GM19238 (cell line): Measurements from ENCODE around the gene C15orf39.

ENCODE experiments used
- DNase-seq: peaks from one replicate; pipeline ENCODE4 v3.0.0; 2011; ENCODE audit warnings: low spot score; ENCODE audit not compliant: insufficient read length

C15orf39 gene

DNA sequence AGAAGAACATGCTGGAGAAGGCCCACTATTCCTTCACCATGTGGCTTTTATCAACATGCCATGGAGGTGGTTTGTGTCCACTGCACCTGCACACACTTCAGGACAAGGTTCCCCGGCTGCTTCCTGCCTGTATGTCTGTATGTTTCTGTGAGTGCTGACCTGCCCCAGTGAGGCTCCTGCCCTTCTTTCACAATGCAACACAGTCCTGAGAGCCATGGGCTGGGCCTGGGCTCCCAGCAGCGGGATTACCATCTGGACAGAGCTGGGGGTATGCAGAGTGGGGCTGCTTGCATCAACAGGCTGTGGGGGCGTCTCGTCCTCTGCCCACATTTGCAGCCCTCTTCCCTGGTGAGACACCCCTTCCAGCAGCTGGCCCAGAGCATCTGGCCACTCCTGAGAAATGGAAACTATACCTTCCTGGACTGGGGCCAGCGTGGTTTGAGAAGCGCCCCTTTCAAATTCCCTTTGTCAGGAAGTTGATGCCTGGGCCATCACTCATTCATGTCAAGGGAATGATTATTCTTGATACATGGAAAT lies 29.3 kb upstream of the C15orf39 start:
- no peak for DNase-seq

DNA sequence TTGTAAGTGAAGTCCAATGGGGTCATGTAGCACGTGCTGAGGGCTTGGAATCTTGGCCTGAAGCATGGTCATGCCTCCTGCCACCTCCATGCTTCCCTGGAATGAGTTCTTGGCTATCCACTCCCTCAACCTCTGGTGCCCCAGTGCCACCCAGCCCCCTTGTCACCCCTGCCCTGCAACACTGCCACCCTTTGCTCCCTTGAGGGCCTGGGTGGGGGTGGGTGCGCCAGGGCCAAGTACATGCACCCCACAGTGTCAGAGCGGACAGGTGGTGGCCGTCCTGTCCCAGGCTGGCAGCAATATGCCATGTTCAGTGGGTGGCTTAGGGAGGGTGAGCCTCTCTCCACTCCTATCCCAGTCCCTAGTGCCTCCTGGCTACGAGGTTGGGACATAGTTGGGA lies 27.6 kb upstream of the C15orf39 start:
- no peak for DNase-seq

DNA sequence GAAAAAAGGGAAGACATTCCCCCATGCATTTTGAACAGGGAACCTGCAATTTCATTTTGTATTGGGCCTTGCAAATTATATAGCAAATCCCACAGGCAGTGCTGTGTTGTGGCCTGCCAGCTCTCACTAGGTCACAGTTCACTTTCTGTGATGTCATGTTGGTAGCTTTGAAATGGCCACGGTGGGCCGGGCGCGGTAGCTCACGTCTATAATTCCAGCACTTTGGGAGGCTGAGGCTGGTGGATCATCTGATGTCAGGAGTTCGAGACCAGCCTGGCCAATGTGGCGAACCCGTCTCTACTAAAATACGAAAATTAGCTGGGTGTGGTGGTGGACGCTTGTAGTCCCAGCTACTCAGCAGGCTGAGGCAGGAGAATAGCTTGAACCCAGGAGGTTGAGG lies 27.0 kb upstream of the C15orf39 start:
- DNase-seq = no peak

DNA sequence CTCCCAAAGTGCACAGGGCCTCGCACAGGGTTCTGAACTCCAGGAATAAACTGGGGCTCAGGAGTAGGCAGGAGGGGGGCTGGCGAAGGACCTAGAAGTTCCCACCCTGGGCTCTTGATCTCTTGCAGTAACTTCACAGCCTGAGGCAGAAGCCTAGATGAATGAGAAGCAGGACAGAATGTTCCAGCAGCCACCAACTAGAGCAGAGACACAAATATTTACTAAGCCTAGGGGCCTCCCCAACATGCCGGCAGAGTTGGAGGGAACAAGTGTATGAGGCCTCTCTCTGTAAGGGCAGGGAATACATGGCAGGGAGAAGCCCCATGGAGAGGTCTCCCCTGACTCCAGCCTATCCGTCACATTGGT lies 25.3 kb upstream of the C15orf39 start:
- DNase-seq = no peak

DNA sequence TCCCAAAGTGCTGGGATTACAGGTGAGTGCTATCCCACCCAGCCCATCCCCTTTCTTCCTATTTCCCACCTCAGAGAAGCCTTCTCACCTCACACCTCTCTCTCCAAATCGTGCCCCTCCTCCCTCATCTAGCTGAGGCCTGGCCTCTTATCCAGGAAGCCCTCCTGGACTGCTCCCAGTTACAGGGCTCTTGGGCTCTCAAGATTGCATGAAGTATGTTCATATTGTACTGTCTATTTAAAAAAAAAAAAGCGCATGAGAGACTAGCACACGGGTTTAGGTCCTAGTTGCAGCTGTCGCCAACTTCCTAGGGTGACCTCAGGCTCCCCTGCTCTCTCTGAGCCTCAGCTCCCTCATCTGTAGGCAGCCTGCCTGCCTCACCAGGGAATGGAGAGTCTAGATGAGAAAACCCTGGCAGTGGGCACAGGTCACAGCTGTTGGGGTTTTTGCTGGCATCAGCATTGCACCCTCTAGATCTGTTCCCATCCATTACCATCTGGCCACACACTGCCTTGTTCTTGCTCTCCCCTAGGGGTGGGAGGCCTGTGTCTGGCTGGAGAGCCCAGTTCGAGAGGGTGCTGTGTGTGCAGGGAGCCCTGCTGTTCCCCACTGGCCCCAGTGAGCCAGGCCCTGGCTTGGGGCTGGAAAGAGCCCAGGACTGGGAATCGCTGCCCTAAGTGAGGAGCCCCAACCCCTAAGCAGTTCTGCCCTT lies 24.2 kb upstream of the C15orf39 start:
- DNase-seq = no peak

DNA sequence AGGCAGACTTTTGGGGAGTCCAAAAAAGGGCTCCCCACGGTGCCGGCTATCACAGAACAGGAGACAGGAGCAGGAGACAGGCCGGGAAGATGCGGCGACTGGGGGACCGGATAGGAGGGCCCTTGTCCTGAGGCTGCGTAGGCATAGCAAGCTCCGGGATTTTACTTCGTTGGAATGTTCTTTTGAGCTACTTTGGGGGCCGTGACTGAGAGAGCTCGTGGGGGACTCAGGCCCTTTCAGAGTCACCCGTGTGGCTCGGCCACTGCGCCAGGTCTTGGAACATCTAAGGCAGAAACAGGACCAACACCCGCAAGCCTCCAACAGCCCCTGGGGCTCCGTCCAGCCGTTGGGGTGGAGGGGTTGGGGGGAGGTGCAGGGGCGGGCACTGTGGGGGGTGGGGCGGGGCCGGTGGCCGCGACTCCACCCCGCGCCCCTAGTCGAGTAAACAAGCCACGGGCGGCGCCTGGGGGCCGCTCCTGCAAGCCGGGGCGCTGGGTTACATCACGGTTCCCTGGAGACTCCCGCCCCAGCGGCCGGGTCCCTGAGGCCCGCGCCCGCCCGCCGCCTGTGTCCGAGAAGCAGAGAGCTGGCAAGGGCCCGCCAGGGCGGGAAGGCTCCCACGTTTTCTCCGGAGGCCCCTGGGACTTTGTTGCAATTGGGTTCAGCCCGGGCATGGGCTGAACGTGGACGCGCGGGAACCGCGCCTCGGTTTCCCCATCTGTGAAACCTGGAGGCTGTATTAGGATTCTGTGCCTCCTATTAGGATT lies 23.3 kb upstream of the C15orf39 start:
- peak; percentile 53 for DNase-seq

DNA sequence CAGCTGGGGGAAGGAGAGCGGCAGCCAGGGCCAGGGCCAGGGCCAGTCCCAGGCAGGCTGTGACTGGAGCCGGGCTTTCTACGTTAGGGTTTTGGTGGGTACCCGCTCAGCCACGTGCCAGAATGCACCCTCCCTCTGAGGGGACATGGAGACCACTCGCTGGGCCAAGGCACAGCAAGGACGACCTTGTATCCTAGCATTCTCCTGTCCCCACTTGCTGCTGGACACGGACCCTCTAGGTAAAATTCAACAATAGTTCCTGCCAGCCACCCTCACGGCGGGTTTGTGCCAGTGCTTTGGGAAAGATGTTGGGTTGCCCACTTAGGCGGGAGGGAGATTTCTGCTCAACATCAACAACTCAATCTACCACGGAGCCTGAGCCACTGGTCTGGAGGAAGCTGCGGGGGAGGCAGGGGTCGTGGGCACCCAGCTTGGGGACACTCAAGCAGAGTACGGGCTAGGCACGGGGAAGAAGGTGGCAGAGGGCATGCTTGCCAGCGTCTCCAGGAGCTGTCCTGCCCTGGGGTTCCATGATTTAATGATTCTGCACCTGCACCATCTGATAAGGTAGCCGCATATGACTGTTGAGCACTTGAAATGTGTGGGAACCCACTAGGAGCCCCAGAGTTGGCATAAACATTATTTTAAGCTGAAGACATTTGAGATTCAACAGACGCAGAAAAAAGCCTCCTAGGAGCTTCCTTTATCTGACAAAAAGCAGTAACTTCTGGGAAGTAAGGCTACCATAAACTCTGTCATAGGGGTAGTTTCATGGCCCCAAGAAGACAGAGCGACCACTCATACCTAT lies 22.5 kb upstream of the C15orf39 start:
- DNase-seq = no peak

DNA sequence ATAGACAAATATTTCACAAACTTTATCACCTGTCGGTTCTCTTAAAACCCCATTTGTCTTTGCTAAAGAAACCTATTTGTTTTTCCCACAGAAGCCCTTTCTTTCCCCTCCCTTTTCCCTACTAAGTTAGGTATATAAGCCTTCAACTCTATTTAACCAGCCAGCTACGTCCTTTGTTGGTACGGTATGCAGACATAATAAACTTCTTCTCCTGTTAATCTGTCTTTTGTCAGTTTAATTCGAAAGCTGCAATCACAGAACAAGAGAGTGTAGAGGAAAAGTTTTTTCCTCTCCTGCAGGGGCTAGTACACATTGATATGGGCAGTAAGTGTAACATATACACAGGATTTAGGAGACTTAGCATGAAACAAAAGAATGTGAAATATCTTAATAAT lies 21.9 kb upstream of the C15orf39 start:
- no peak for DNase-seq

DNA sequence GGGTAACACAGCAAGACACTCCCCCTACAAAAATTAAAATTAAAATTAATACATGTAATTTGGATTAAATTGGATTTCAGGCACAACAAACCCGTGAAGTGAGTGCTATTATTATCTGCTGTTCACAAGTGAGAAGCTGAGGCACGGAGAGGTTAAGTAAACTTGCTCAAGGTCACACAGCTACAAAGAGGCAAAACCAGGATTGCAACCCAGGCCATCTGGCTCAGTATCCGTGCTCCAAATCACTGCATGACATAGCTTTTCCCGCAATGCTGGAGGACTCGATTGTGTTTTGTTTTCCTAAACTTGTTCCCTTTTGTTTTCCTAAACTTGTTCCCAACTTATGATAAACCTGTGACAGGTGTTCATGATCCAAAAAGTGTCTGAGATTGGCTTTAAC lies 19.9 kb upstream of the C15orf39 start:
- DNase-seq = no peak

DNA sequence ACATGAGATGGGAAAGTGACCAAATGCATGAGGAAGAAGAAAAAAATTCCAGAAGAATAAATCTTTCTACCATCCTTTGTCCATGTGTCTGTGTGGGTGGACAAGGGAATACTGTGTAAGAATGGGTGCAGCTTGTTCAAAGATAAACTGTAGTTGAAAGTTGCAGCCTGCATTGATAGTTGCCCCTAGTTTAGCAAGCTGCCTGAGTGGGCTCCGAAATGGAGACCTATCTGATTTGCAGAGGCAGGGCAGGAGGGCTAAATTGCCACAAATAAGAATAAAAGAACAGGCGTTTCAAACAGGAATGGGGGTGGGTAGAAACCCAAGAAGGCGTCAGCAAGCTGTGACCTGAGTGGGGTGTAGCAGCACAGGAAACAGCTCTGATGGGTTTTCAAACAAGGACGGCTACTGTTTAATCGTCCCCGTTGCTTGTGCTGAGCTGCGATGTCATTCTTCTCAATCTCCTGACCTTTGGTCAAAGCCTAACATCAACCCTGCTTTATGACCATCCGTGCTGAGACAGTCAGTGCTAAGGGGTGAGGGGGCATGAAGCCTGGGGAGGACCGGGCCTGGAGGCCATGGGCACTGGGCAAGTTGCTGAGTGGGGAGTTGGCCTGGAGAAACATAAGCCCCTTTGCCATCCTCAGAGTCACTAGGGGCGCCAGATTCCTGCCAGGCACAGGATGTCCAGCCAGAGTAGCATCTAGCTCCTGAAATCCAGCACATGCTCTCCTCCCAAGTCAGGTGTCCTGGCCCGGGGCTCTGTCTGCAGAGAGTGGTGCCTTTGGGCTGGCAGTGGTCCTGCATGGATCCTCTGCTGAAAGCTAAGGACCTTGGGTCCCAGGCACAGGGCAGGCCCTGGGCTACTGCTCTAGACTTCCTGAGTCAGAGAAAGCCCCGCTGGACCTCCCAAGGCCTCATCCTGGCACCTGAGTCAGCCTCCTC lies 19.2 kb upstream of the C15orf39 start:
- no peak for DNase-seq

DNA sequence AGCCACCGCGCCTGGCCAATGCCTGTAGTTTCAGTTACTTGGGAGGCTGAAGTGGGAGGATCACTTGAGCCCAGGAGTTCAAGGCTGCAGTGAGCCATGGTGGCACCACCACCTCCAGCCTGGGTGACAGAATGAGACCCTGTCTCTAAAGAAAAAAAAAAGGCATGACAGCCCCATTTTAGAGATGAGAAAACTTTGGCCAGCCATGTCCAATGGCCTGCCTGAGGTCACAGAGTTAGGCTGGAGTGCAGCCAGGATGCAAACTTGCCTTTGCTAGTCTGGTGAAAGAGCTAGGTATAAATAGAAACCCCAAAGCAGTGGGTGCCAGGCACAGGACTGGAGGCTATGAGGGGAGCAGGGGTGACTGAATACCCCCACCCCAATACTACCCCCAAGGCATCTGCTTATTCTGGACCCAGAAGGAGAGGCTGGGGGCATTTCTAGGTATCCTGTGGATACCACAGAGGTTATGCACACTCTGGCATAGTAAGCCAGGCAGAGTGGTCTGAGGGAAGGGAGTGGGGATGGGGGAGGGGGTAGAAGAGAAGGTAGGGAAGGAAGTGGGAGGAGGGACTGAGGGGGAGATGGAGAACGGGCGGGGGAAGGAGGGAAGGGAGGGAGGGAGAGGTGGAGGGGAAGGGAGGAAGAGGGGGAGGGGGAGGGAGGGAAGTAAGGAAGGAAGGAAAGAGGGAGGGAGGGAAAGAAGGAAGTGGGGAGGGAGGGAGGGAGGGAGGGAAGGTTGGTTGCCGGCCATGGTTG lies 16.2 kb upstream of the C15orf39 start:
- no peak for DNase-seq

DNA sequence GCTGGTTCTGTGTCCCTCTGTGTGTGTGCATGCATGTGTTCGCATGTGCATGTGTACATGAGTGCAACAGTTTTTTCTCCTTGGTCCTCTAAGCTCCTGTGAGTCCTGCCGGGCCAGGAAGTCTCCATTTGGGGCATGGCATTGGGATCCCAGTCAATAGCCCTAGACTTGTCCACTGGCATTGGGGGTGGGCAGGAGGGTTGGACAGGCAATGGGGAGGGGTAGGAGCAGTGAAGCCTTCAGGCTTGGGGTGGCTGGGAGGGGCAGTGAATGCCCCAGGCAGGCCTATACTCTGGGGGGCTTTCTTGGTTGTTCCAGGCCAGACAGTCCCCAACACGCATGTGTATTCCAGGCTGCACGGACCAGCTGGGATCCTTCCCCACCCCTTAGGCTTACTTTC lies 15.6 kb upstream of the C15orf39 start:
- no peak for DNase-seq

DNA sequence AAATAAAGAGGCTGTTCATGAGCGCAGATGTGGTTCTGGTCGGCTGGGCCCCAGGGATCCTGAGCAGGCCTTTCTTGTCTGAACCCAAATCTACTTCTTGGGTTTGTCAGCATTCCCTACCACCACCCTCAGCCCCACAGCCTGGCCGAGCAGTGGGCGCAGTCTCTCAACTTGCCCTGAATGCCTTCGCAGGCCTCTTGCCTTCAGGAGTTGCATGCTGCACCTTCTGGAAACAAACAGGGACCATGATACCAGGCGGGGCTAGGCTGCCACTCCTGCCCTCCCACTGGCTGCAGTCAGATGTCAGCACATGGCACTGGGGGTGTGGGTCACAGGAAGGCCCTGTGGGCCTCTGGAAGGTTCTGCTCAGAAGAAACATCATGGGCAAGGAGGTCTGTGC lies 13.2 kb upstream of the C15orf39 start:
- DNase-seq = no peak

DNA sequence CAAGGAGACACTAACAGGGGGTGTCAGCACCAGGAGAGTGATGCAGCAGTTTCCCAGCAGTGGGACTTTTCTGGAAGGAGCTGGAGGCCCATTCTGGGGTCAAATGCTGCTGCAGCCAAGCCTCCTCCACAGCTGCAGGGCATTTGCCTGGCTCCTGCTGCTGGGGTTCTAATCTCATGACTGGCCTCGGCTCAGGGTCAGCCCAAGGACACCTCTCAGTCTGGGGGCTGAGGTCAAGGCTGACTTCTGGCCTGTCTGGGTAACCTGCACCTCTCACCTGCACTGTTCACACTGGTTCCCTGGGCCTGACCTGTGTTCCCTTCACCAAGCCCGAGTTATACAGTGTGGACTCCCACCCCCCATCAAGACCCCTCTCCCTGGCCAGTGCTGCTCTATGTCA lies 10.4 kb upstream of the C15orf39 start:
- DNase-seq = no peak

DNA sequence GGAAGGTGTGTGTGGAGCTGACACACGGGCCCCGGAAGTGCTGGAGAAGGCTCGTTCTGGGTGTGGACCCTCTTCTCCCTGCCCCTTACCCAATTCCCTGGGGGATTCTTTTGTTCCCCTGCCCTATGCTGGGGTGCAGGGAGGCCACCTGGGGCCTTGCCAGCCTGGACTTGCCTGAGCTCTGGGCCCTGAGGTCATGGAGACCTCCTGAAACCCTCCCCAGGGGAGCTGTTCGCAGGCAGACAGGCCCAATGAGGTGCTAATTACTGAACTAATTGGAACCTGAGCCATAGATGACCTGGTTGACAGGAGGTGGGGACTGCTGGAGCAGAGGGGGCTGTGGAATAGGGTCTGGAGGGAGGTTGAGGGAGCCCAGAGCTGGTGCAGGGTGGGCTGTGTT lies 9.4 kb upstream of the C15orf39 start:
- DNase-seq = no peak

DNA sequence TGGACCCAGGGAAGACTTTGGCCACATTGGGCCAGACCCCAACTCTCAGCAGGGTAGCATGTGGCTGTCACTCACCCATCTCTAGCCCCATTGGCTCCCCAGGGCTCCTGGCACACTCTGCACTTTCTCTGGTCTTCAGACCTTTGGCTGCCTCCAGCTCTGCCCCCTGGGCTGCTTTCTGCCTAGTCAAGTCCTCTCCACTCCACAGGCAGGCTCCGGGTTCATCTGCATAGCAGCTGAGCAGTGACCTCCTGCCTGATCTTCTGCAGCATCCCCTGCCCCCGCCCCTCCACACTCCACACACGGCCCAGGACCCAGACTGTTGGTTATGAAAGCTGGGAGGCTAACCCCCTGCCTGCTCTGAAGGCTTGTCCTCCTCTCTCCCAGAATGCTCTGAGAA lies 8.4 kb upstream of the C15orf39 start:
- no peak for DNase-seq

DNA sequence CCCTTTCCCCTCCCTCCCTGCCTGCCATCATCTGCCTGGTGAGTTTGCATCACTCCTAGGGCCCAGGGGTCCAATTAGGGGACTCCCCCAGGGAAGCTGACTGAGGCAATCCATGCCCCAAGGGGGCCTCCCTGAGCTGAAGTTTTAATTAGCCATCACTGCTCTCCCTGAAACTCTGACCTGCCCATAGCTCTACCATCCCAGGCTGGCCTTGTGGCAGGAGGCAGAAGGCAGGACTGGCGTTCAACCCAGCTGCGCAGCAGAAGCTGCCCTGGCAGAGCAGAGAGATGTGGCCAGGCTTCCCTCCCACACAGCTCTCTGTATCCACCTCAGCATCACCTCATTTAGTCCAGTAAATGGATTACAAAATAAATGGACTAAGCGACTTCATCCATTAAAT lies 7.7 kb upstream of the C15orf39 start:
- DNase-seq = no peak

DNA sequence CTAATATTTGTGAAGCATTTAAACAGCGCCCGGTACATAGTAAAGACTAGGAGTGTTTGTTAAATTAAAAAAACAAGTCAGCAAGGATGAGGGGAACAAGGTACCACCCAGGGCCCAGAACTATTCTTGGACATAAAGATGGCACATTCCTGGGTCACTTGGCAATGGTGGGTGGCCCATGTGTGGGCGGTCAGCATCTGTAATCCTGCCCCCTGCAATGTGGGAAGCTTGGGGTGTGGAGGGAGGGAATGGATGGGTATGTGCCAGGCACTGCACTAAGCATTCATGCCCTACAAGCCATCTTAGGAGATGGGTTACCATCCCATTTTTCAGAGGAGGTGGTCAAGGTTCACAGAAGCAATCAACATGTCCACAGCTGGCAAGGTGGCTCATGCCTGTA lies 7.3 kb upstream of the C15orf39 start:
- no peak for DNase-seq

DNA sequence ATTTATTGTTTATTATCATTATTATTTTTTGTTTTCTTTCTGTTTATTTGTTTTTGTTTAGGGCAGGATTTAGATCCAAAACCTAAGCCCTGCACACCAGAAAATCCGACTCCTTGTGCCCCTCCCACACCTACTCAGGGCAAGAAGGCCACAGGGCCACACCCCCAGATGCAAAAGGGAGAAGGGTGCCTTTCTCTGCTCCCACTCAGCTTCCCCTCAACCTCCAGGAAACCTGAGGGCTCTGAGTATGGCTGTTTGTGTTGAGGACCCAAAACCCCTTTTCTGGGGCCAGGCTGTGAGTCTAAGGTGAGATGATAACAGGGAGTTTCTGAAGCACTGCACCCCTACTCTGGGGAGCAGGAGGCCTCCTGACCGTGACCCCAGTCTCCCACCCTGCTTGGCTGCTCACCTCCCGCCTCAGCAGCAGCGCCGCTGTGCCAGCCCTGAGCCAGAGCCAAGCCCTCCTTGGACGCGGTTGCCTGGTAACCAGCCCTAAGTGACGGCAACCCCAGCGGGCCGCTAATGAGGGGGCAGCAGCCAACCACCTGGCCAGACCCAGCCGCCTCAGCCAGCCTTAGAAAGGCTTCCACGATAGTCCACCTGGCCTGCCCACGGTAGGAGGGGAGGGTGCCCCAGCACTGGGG lies 6.4 kb upstream of the C15orf39 start:
- DNase-seq = no peak

DNA sequence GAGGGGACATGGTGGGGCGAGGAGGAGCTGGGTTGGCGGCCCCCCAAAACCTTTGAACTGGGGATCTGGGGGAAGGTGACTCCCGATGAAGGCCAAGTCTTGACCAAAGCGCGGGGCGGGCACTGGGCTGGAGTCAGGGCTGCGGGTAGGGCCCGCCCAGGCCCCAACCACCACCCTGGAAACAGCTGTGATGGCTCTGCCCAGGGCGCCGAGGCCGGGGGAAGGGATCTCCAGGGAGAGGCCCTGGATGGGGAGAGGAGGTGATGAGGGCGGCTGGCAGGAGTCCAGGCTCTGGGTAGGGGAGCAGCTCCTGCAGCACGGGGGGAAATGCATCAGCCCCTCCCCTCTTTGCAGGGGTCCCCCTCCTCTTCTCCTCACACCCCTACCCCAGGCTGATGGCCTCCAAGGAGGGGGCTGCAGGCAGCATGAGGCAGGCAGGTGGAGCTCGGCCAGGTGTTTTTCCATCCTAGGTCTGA lies 5.9 kb upstream of the C15orf39 start:
- DNase-seq = no peak
